HG02623 (cell line): ENCODE results near the gene CH25H.
A peak's percentile ranks its signal among the peaks of the same experiment; 100 is the strongest.

Source experiments
- ATAC-seq: cut with Tn5 transposase; IDR thresholded peaks from one replicate; pipeline ENCODE4 v1.9.1; 2021; ENCODE audit warnings: moderate library complexity; ENCODE audit not compliant: unreplicated experiment

The CH25H gene

DNA sequence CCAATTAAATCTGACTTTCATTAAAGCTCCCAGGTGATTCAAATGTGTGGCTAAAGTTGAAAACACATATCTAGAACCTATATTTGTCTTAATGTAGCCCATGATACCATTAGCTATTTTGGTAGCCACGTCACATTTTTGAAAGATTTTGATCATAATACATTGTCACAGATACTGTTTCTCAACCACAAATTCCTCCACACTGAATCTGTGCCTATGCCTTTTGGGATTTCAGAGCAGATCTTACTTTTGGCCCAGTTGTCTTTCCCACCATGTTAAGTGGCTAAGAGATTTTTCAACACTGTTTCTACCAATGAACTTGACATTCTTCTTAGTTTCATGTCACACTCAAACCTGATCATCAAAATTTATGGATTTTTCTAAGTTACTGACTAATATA lies 47.4 kb downstream of the CH25H start:
- ATAC-seq: no peak

DNA sequence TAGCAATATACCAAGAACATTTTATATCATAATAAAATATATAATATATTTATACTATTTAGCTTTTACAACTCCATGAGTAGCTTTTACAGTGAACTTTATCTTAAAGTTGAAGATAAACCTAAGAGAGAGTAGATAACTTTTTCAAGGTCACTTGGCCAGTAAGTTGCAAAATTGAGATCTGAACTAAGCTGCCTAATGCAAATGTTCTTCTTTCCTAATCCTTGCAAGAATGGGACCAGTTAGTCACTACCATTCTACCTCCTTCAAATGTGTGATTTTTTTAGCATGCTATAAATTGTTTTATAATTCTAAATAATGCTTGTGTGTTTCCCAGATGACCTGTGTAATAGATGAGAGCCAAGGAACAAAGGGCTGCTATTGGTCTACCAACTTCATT lies 47.8 kb downstream of the CH25H start:
- ATAC-seq: no peak

DNA sequence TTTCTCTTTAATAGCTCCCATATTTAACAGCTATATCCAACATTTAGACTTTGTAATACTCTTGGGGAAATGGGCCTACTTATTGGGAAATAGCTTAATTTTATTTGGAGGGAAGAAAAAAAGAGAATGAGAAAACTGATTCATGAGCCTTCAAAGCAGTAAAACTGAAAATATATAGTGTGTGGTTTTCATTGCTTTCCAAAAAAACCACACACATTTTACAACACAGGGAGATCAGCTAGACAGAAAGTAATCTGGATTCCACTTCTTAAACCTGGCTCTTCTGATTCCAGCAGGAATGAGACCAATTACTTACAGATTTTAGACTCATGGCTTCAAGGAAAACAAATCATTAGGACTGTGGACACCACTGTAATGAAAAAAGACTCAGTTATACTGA lies 48.7 kb downstream of the CH25H start:
- ATAC-seq: no peak

DNA sequence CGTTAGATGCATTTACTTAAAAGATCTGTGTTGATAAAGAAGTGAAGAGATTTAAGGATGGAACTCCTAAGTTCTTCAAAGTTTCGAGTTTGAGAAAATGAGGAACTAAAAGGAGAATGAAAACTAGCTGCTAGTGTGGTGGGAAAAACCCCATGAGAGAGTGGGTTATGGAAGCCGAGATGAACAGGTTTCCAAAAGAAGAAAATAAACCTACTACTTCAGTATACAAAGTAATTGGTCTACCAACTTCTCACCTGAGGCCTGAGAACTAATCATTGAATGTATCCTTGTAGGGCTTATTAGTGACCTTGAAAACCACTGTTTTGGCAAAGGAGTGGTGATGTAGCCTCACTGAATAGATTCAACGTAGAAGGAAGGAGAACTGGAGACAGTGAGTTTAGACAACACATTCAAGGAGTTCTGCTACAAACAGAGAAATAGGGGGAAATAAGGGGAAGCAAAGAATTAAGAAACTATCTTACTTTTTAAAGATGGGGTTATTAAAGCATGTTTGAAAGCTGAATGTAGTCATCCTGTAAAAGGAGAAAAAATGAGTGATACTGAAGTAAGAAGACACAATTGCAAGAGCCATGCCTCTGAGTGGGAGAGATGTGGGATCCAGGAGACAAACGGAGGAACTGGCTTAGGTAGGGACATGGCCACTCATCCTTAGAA lies 50.8 kb downstream of the CH25H start:
- peak; percentile 48 for ATAC-seq
